Measurements from ENCODE around the gene GARNL3.

GARNL3 gene

DNA sequence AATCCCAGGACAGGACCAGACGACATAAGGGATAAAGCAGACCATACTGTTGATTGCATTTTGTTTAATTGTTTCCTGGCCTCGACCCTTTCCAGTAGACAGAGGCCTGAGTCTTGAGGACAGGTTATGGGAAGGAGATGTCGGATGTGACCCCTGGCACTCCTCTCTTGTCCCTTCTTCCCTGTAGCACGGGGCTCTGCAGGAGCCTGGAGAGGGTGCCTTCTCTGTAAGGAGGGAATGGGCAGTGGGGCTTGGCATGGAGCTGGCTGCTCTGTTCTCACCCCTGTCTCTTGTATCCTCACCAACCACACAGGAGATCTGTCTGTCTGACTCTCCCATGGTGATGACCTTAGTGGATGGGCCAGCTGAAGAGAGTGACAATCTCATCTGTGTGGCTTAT lies 92.3 kb downstream of the GARNL3 start:
- DNase-seq: peak; percentile 38

DNA sequence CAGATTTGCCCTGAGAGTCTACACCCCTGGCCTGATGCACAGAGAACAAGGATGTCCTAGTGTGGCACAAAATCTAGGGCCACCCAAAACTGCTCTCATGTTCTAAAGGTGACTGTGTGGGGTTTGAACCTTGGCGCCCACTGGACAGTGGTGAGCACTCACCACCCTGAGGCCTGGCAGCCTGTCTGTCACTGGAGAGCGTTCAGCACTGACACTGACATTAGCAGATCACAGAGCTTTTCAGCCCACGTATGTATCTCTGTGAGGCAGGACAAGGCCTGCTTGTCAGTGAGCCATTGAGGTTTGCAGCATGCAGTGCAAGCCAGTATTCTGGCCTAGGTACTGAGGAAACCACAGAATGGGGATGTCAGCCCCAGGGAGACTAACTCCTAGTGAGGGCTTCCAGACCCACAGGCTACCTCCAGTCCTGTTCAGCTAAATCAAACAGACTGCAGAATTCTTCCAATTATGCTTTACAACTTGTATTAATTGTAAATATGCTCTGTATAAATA lies 93.5 kb downstream of the GARNL3 start:
- DNase-seq: peak; percentile 42

DNA sequence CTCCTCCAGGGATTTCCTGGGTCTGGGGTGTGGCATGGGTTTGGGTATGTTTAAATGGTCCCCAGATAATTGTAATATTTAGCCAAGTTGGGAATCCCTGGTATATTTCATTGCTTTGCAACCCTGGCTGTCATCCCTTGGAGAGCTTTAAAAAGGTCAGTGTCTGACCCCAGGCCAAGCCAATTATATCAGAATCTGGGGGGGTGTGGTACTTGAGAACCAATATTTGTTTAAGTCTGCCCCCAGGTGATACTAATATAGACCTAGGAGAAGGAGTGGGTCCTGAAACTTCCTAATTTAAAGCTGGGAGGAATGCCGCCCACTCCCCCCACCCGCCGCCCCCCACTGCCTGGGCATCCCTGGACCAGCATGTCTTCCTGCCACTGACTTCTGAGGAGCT lies 94.2 kb downstream of the GARNL3 start:
- DNase-seq: no peak

DNA sequence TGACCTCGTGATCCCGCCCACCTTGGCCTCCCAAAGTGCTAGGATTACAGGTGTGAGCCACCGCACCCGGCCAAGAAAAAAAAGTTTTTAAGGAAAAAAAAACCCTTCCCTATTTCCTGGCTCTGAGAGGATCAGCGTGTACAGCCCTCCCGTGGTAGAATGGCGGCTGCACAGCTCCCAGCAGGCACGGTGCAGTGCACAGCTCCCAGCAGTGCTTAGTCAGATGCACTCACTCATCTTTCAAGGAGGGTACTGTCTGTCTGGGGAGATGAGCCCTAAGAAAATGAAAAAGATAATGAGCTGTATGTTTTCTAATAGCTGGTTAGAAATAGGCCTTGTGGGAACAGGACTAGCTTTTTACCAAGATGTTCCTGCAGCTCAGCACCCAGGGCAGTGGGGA lies 95.7 kb downstream of the GARNL3 start:
- no peak for DNase-seq

DNA sequence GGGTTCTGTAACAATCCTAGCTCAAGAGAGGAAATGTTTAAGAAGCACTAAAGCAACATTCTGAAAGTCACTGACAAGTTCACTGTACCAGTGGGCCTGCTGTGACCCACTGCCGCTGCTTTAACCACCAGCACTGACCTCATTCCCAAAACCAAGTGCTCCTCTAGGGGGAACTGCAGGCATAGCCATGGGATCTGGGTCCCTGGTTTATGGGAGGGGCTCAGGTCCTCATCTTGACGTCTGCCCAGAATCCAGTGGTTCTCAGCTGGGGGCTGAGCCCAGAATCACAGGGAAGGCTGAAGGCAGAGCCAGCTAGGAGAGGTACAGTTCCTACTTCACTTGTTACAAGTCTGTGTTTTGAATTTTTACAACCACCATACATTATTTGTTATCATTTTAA lies 96.3 kb downstream of the GARNL3 start:
- DNase-seq: peak; percentile 52

DNA sequence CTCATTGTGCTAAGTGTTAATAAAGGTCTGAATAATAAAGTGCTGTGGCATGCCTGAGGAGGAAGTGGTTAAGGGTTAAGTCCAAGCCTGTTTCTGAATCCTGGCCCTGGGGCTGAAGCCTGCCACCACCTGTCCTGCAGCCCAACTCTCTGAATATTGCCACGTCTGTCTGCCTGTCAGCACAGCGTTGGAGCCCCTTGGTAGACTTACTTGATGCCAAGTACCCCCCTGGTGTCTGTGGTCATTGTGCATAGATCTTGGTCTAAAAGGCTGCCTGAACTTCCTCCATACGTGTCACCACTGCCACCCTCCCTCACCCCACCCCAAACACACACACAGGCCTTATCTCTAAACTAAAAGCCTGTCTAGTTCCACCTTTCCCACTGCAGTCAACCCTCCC lies 97.0 kb downstream of the GARNL3 start:
- DNase-seq: peak; percentile 47

DNA sequence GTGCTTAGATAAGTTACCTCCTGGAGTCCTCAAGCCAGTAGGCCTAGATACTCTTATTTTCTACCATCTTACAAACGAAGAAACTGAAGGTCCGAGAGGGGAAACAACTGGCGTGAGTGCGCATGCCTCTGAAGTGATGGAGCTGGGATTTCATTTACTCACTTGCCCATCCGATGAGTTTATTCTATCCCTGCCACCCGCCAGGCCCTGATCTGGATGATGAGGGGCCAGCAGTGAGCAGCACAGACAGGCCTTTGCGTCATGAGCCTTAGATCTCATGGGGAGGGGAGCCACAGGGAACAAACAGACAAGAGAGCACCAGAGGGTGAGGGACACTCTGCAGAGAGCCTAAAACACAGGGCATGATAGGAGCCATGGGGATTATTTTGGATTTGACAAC lies 98.3 kb downstream of the GARNL3 start:
- no peak for DNase-seq

DNA sequence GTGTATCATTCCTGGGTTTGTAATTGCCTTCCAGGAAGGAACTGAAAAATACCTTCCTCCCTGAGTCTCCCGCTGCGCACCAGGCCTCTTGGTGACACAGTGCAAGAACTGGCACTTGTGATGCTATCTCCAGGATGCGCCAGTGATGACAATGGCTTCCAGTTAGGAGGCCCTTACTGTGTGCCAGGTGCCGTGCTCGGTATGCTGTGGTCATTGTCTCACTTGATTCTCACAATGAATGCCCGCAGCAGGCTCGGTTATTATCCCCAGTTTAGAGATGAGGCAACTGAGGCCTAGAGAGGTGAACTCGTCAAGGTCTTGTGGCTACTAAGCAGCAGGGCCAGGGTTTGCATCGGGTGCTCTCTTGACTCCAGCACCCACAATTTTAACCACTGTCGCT lies 100.9 kb downstream of the GARNL3 start:
- DNase-seq: no peak

DNA sequence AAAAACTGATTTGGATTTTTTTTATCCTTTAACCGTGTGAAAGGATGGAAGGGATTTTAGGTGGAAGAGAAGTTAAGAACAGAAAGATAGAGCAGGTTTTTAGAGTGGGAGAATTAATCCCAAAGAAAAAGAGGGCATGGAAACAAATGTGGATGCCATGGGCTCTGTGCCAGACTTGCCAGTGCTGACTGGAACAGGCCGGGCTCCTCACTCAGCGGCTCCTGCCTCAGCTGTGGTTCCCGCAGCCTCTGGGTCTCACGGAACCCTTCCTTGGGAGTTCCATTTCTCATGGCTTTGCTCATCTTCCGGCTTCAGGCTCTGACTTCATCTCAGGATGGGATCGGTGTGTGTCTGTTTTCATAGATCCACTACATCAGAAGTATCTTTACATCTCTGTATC lies 102.0 kb downstream of the GARNL3 start:
- no peak for DNase-seq

DNA sequence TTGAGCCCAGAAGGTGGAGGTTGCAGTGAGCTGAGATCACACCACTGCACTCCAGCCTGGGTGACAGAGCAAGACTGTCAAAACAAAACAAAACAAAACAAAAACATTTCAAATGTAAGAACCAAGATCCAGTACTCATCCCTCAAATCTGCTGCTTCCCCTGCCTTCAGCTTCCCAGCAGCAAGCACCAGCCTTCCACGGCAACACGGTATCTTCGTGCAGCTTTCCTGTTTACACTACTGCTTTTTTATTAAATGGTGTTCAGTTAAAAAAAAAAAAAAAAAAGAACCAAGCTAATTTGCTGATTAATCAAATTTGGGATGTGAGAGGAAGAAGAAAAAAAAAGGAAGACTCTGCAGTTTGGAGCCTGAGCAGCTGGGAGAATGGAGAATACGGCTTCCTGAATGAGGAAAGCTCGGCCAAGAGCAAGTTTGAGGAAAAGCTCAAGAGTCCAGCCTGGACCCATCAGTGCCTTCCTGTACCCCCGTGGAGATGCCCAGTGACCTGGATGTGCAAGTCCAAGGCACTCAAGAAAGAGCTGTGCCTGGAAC lies 104.4 kb downstream of the GARNL3 start:
- DNase-seq: peak; percentile 9

DNA sequence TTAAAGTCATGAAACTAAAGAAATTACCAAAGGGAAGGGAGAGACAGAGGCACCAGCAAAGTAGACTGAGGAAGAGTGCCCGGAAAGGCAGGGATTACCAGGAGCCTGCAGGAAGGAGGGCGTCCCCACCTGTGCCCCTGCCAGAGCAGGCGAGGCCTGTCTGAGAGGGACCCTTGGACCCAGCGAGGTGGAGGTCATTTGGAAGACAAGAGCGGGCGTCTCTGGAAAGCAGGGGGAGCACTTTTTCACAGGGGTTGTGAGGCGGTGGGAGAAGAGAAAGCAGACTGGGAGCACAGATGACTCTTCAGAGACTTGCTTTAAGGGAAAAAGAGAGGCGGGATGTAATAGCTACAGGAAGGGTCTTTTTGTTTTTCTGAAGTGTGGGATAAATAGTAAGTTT lies 104.9 kb downstream of the GARNL3 start:
- peak; percentile 26 for DNase-seq

DNA sequence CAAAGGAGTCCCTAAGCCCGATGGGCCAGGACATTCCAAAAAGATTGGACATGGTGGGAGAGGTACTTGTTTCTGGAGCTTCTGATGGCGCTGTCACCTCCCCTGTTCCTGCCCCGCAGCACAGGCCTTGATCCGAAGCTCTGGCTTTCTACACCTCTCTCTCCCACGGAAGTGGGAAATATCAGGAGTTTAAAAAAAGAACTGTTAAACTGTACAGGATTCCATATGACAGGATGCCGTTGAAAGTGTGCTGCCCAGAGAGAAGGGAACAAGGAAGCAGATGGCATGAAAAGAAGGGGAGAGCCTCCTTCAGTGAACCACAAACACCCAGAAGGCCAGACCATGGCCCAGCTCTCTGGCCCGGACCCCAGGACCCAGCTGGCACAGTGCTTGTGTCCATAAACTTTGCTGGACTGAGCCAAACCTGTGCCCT lies 105.6 kb downstream of the GARNL3 start:
- DNase-seq: peak; percentile 28

DNA sequence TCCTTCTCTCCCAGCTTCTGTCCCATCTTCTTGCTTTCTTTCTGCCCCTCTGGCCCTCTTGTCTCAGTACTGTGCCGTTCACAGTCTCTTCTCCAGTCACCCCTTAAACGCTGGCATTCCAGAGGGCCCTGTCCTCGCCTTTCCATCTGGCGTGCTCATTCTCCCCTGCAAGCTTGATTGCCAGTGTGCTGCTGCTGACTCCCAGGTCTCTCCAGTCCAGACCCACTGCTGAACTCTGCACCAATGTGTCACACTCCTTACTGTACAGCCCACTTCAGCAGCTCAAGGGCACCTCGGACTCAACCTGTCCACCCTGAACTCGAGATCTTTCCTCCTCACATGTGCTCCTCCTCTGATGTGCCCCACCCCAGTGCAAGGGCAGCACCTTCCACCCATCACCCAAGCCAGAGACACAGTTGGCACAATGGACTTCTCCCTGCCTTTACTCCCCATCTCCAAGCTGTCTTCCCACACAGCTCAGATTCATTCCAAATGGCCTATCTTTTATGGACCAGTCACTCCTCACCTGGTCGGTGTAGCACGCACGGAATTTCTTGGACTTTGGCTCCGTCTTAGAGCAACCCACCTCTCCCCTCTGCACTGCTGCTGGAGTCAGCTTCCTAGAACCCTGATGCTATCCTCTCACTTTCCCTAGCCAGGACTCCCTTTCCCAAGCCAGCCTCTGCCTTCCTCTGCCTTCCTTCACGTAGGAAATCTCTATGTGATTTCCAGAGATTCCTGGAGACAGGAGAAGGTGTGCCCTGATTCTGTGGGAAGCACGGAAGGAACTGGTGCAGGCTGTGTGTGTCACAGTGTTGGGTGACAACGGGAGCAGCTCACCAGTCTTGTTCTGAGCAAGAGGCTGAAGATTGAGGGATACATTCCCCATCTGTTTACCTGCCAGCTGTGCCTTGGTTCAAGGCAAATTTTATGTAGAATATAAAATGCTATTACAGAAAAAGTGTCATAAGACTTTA lies 106.4 kb downstream of the GARNL3 start:
- peak; percentile 49 for DNase-seq

DNA sequence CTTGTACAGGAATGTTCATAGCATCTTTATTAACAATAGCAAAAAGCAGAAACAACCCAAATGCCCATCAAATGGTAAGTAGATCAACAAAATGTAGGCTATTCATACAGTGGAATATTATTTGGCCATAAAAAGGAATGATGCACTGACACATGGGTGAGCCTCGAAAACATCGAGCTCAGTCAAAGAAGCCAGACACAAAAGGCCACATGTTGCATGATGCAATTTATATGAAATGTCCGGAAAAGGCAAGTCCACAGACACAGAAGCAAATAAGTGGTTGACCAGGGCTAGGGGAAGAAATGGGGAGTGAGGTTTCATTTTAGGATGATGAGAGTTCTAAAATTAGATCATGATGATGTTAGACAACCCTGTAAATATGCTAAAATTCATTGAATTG lies 115.9 kb downstream of the GARNL3 start:
- DNase-seq: peak; percentile 26

DNA sequence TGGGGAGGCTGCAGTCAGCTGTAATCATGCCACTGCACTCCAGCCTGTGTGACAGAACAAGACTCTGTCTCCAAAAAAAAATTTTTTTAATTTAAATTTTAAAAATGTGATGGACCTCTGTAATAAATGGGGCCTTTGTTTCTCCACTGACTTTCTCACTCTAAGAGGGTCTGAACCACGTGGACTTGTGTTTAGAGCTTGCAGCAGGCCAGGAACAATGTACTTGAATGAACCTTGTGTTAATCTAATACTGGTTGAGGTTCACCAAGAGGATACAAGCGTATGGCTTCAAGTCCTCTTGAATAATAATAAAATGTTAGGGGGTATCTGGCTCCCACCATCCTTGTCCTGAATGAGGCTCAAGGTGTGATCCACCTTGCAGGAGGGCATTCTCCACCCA lies 118.0 kb downstream of the GARNL3 start:
- DNase-seq: peak; percentile 46

DNA sequence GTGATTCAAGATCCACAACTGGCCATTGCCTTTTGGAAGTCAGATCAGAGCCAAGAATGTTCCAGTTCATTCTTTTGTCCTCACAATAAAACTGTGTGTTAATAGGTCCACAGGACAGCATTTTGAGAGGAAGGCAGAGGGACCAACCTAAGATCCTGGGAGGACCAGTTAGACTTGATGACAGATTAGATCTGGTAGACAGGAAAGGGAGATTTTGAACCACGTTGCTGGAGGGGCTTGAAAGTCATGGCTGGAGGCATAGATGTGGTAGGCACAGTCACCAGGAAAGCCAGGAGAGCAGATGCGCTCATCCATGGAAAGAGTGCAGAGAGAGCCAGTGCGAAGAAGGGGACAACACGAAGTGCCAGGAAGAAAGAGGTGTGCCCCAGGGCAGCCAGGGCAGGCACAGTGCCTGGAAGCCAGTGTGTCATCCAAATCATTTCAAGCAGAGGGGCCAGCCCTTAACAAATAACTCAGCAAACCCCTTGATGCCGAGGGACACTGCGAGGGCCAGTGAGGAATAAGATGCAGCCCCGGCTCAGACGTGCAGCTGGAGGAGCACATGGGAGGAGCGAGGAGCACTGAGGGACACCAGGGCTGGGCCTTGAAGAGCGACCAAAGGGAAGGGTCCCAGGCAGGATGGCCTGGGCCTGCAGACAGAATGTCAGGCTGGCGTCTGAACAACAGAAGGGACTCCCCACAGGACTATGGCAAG lies 119.6 kb downstream of the GARNL3 start:
- DNase-seq: peak; percentile 49

DNA sequence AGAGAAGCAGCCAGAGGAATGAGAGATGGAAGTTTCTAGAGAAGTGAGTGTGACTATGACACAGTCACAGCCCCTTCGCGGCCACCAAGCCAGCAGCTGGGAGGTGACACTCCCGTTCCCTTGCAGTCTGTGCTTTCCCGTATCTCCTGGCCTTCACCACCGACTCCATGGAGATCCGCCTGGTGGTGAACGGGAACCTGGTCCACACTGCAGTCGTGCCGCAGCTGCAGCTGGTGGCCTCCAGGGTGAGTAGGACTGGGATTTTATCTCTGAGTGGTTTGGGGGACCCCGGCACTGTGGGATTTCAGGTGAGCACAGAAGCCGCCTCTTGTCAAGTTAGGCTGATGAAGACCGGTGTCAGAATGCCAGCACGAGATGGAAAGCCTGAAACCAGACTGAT lies 120.3 kb downstream of the GARNL3 start:
- peak; percentile 51 for DNase-seq

DNA sequence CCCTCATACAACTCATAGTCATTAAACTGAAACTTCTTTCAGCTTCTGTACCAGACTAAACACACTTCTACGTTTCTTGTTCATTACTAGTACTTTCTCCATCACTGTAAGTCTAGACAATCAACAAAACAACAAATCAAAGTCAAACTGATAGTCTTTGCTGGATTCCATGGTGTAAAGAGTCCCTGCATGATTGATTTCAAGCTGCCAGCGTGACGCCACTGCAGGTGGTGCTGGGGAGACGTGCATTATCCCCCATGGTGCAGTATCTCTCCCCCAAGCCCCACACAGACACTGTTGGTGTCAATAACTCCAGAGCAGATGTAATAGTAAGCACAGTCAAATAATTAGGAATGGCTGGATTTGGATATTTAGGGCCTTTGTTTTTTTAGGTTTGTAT lies 121.7 kb downstream of the GARNL3 start:
- DNase-seq: peak; percentile 43

DNA sequence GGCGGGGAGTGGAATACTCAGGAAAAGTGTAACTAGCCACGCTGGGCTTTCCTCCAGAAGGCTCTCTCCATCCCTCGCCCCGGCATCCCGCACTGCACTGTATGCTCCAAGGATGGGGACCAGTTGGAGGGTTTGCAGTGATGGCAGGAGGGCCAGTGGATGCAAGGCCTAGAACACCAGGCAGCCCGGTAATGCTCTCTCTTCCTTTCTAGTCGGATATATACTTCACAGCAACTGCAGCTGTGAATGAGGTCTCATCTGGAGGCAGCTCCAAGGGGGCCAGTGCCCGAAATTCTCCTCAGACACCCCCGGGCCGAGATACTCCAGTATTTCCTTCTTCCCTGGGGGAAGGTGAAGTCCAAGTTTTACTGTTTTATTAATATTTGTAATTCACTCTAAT lies 122.4 kb downstream of the GARNL3 start:
- no peak for DNase-seq

DNA sequence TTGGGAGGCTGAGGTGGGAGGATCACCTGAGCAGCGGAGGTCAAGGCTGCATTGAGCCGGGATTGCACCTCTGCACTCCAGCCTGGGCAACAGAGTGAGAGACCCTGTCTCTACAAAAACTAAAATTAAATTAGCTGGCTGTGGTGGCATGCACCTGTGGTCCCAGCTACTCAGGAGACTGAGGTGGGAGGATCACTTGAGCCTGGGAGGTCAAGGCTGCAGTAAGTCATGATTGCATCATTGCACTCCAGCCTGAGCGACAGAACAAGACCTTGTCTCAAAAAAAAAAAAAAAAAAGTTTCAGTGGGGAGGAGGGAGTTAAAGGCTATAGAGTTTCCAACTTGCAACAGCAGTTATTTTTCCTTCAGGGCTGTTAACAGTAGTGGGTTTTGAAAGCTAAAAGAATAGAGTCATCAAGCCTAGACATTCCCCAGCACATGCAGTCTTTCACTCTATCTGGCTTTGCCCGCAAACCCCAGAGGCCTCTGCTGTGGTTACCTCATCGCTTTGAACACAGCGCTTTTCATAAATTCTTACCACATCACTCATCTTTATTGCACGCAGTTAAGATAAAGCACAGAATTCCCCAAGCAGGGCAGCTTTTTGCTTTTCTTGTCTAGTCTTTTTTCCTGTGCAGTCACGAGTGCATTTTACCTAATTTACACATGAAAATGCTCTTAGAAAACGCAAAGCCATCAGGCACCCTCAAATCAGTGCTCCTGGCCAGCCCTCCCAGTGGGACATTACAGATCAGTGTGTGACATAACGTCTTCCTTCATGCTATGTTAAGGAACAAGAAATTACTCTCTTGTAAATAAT lies 123.7 kb downstream of the GARNL3 start:
- DNase-seq: peak; percentile 86

DNA sequence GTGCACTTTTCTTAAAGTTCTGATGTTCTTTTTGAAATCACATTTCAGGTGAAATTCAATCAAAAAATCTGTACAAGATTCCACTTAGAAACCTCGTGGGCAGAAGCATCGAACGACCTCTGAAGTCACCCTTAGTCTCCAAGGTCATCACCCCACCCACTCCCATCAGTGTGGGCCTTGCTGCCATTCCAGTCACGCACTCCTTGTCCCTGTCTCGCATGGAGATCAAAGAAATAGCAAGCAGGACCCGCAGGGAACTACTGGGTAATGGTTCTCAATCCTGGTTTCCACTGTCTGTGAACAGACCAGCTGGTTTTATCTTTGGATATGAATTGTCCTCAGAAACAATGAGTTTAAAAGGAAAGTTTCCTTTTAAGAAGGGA lies 124.3 kb downstream of the GARNL3 start:
- no peak for DNase-seq

DNA sequence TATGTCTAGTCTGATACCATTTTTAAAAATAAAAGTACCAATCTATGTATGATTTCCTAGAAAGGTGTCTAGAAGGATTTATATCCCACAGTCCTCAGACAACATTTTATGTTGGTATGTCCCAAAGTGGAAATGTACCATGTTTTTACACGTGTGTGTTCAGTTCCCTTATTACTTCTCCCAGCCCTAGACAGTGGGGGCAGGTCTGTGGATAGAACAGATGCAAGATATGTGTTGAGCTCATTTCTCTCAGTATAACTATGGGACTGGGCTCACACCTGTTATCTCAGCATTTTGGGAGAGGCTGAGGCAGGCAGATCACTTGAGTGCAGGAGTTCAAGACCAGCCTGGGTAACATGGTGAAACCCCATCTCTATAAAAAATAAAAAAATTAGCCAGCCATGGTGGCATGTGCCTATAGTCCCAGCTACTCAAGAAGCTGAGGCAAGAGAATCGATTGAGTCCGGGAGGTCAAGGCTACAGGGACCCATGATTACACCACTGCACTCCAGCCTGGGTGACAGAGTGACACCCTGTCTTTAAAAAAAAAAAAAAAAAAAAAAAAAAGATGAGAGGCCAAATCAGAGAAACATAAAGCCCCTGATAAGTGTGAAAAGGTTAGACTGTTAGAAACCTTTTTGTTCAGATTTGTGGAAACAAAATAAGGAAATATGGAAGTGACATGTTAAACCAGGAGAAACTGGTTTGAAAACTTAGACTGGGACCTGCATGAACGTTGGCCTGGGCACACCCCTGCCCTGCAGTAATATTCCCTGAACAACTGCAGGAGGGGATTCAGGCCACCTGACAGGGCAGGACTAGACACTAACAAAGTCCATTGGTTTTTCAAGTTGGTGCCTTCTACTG lies 125.0 kb downstream of the GARNL3 start:
- DNase-seq: no peak
